ENCODE measurements around the gene ASNSD1. TPM values are rescaled to one million over a fixed set of nuclear protein-coding genes. Genes with fewer than 3 reads are reported as not detected.

ASNSD1 gene
- total and polyA plus RNA-seq, 2 of the 8 experiments (the other 6 are each of a cell fraction or from before 2014, with no cell fraction given), result 14.1 to 44.8 TPM

DNA sequence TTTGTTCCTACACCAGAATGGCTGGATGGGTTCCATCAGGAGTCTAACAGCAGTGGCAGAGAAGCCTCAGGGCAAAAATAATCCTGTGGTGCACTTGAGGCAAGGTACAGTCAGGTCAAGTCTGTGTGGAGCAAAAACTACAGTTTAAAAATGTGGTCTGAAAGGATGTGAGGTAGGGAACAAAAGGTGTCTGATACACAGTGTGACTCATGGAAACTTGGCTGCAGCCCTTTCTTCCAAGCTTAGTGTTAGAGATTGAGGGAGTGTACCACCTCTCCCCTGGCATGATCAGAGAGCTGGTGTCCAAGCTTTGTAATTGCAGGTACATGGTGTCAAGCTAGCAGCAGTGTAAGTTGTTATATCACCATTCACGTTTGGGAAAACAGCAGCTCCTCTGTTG is 22.1 kb downstream of the ASNSD1 start (continued):
- TF ChIP-seq, protein P1, sequence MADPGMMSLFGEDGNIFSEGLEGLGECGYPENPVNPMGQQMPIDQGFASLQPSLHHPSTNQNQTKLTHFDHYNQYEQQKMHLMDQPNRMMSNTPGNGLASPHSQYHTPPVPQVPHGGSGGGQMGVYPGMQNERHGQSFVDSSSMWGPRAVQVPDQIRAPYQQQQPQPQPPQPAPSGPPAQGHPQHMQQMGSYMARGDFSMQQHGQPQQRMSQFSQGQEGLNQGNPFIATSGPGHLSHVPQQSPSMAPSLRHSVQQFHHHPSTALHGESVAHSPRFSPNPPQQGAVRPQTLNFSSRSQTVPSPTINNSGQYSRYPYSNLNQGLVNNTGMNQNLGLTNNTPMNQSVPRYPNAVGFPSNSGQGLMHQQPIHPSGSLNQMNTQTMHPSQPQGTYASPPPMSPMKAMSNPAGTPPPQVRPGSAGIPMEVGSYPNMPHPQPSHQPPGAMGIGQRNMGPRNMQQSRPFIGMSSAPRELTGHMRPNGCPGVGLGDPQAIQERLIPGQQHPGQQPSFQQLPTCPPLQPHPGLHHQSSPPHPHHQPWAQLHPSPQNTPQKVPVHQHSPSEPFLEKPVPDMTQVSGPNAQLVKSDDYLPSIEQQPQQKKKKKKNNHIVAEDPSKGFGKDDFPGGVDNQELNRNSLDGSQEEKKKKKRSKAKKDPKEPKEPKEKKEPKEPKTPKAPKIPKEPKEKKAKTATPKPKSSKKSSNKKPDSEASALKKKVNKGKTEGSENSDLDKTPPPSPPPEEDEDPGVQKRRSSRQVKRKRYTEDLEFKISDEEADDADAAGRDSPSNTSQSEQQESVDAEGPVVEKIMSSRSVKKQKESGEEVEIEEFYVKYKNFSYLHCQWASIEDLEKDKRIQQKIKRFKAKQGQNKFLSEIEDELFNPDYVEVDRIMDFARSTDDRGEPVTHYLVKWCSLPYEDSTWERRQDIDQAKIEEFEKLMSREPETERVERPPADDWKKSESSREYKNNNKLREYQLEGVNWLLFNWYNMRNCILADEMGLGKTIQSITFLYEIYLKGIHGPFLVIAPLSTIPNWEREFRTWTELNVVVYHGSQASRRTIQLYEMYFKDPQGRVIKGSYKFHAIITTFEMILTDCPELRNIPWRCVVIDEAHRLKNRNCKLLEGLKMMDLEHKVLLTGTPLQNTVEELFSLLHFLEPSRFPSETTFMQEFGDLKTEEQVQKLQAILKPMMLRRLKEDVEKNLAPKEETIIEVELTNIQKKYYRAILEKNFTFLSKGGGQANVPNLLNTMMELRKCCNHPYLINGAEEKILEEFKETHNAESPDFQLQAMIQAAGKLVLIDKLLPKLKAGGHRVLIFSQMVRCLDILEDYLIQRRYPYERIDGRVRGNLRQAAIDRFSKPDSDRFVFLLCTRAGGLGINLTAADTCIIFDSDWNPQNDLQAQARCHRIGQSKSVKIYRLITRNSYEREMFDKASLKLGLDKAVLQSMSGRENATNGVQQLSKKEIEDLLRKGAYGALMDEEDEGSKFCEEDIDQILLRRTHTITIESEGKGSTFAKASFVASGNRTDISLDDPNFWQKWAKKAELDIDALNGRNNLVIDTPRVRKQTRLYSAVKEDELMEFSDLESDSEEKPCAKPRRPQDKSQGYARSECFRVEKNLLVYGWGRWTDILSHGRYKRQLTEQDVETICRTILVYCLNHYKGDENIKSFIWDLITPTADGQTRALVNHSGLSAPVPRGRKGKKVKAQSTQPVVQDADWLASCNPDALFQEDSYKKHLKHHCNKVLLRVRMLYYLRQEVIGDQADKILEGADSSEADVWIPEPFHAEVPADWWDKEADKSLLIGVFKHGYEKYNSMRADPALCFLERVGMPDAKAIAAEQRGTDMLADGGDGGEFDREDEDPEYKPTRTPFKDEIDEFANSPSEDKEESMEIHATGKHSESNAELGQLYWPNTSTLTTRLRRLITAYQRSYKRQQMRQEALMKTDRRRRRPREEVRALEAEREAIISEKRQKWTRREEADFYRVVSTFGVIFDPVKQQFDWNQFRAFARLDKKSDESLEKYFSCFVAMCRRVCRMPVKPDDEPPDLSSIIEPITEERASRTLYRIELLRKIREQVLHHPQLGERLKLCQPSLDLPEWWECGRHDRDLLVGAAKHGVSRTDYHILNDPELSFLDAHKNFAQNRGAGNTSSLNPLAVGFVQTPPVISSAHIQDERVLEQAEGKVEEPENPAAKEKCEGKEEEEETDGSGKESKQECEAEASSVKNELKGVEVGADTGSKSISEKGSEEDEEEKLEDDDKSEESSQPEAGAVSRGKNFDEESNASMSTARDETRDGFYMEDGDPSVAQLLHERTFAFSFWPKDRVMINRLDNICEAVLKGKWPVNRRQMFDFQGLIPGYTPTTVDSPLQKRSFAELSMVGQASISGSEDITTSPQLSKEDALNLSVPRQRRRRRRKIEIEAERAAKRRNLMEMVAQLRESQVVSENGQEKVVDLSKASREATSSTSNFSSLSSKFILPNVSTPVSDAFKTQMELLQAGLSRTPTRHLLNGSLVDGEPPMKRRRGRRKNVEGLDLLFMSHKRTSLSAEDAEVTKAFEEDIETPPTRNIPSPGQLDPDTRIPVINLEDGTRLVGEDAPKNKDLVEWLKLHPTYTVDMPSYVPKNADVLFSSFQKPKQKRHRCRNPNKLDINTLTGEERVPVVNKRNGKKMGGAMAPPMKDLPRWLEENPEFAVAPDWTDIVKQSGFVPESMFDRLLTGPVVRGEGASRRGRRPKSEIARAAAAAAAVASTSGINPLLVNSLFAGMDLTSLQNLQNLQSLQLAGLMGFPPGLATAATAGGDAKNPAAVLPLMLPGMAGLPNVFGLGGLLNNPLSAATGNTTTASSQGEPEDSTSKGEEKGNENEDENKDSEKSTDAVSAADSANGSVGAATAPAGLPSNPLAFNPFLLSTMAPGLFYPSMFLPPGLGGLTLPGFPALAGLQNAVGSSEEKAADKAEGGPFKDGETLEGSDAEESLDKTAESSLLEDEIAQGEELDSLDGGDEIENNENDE (IDR thresholded peaks at IDR 0.05; ENCODE audit: insufficient replicate concordance, low read length), result no peak
- no peak for TF ChIP-seq SRF (IDR thresholded peaks at IDR 0.05; ENCODE audit: low read depth, low read length)
- TF ChIP-seq NRF1 (IDR thresholded peaks at IDR 0.05; ENCODE audit: low read depth, low read length), result no peak
- no peak for TF ChIP-seq RXRA (IDR thresholded peaks at IDR 0.05; ENCODE audit: insufficient read depth, low read depth, low read length)
